Measurements from ENCODE around the gene PCLO.

- no peak for TF ChIP-seq TFAP4 (CRISPR knock-in tag; IDR thresholded peaks at IDR 0.05; ENCODE audit: borderline replicate concordance)
- TF ChIP-seq EP300 (IDR thresholded peaks at IDR 0.05; ENCODE audit: low read length), result no peak
Observed at GRCh38 chr7:83210479-83210878, 47.8 kb upstream of the PCLO start.
